Naive thymus-derived CD8-positive, alpha-beta T cell (primary cell): ENCODE data around the gene IMPACT. TPM values are rescaled to one million over a fixed set of nuclear protein-coding genes. Genes with fewer than 3 reads are reported as not detected.

ENCODE experiments used
- ATAC-seq, 2 donors: fragments of 150-1000 bp; cut with Tn5 transposase in 1 of 2; sonication (Bioruptor Pico), chemical (Tn5 transposase) in 1 of 2; 1 replicate in 1 of 2; 2 replicates in 1 of 2; pipeline ENCODE4 v1.10.0; 2021; ENCODE audit warnings: mild to moderate bottlenecking in 2 of 2, moderate library complexity in 2 of 2
- POLR2A ChIA-PET: fragments of 350-600 bp; sonication (Branson Sonifier 250); formaldehyde crosslinking; loops from one replicate; lab custom pipeline; 2021; ENCODE audit warnings: antibody characterized with exemption; lab: Charles Lee
- DNase-seq, 10 donors: peaks; one replicate each; pipeline versions ENCODE4 v3.0.0 to v3.0.0-alpha.2; 2020 to 2022
- H3K27ac Mint-ChIP-seq, 10 donors: one replicate each; pipeline ENCODE4 v1.8.0; 2020 to 2022; ENCODE audit warnings: mild to moderate bottlenecking in 10 of 10, mixed read lengths in 10 of 10, moderate library complexity in 4 of 10, inconsistent platforms in 1 of 10
- H3K27me3 Mint-ChIP-seq, 5 donors: one replicate each; pipeline ENCODE4 v1.8.0; 2021 to 2022; ENCODE audit warnings: mixed read lengths in 5 of 5
- H3K36me3 Mint-ChIP-seq, 3 donors: one replicate each; pipeline ENCODE4 v1.8.0; 2020 to 2022; ENCODE audit warnings: mixed read lengths in 3 of 3, mild to moderate bottlenecking in 2 of 3, inconsistent platforms in 1 of 3
- H3K4me1 Mint-ChIP-seq, 4 donors: one replicate each; pipeline ENCODE4 v1.8.0; 2021 to 2022; ENCODE audit warnings: mixed read lengths in 4 of 4
- H3K4me3 Mint-ChIP-seq, 10 donors: one replicate each; pipeline ENCODE4 v1.8.0; 2020 to 2022; ENCODE audit warnings: mild to moderate bottlenecking in 10 of 10, mixed read lengths in 10 of 10, moderate library complexity in 6 of 10, inconsistent platforms in 1 of 10
- H3K9me3 Mint-ChIP-seq, 9 donors: one replicate each; pipeline ENCODE4 v1.8.0; 2020 to 2022; ENCODE audit warnings: mixed read lengths in 9 of 9, mild to moderate bottlenecking in 3 of 9, inconsistent platforms in 1 of 9, moderate library complexity in 1 of 9
- polyA plus RNA-seq, 3 donors: library from polyadenylated mRNA; unstranded; fragments of 300-500 nt; fragmentation: Illumina TruSeq; gene quantifications; one replicate each; pipeline ENCODE4 v1.2.3, GENCODE V29; 2021
- total RNA-seq, 8 experiments: library from RNA in 2 of 8; stranded (reverse) in 2 of 8; gene quantifications; one replicate each; pipeline ENCODE4 v1.2.3 and lab custom pipeline; 2021 to 2026

Gene IMPACT
- total and polyA plus RNA-seq, 5 experiments from 2014 or later = 13.5 to 22.5 (median 17.5) TPM

DNA sequence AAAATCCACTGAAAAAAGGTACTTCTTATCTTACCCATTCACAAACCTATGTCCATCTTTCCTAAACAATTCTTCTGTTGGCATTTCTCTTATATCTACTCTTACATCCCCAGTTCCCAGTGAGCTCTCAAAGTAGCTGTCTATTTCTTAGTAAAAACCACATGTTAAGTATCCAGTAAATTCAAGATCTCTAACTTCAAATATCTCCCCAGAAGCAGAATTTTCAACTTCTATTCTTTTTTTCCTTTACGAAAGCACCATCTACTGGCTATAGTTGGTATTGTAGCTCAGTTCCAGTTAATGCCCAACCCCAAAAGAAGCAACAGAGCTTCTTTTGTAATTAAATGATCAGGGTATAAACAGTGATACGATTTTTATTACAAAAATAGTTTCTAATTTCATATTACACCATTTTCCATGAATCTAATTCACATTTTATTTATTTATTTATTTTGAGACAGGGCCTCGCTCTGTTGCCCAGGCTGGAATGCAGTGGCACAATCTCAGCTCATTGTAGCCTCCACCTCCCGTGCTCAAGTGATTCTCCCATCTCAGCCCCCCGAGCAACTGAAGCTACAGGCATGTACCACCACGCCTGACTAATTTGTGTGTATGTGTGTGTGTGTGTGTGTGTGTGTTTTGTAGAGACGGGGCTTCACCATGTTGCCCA lies 62.5 kb downstream of the IMPACT start:
- DNase-seq = peak in 4 of 10 donors; percentile 6 to 48 (median 40)
- H3K4me1 Mint-ChIP-seq = peaks cover 6 to 19% (median 12%) of the 10 kb centered on the region in 4 donors

GRCh38 chr18:24490539-24490938 lies 64.1 kb downstream of the IMPACT start:
- Mint-ChIP-seq H3K27me3 (peaks cover 1 to 18% (median 12%) of the 10 kb centered on the region in 5 donors), H3K36me3 (no peaks in the 10 kb centered on the region), H3K4me3 (no peak overlapping the region), H3K4me1 (peaks cover 6 to 19% (median 12%) of the 10 kb centered on the region in 4 donors), H3K9me3 (peaks cover 0 to 5% (median 0%) of the 10 kb centered on the region in 9 donors), H3K27ac (no peak overlapping the region)
- POLR2A ChIA-PET = no interaction called here
- ATAC-seq (no peak), DNase-seq (no peak)

More for the DNA sequence above, 62.5 kb downstream of the IMPACT start:
- Mint-ChIP-seq H3K27me3 (peaks cover 1 to 18% (median 9%) of the 10 kb centered on the region in 5 donors), H3K4me3 (no peak overlapping the region), H3K27ac (peak overlapping the region in 1 of 10 donors; percentile 24), H3K36me3 (no peaks in the 10 kb centered on the region), H3K9me3 (peaks cover 0 to 2% (median 0%) of the 10 kb centered on the region in 9 donors)
- peak in 1 of 2 donors; percentile 29 for ATAC-seq
- POLR2A ChIA-PET = interaction anchor here (0.6 to 0.7 kb wide), 2 partner anchors 108 to 125 kb away, joined by 3 read pairs; no protein-coding TSS in a partner anchor

DNA sequence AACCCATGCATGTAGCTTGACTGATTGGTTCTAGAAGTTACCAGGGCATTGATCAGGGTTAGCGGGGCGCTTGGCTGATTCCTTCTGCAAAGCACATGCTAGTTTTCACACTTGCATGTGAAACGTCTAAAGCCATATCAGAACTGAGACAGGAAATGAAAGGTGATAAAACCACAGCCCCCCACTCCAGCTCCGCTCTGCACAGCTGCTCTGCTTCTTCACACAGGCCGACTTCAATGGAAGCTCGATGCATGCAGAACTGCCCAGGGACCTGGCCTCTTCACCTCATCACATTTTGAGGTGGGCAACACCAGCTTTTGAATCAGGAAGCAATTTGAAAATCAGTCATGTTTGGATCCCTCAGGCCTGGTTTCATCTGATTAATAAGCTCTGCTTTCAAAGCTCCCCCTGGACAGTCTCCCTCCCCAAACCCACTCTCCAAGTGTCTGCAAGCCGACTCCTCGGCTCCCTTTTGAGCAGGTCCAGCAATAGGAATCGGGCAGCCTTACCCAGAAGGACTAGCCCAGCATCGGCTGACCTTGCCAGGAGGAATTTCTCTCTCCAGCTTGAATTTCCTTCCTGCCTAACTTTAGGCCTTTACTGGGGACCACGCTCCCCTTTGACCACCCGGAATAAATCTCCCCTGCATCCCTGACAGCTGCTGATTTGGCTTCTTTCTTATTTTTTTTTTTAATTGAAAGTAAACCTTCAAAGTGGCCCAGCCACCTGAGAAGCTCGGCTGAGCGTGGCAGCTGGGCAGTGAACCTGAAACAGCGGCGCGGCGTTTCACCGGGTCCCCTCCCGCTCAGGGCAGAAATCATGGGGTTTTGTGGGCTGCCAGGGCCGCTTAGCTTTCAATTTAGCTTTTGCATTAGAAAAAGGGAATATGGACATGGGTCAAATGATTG lies 65.7 kb downstream of the IMPACT start:
- POLR2A ChIA-PET = no interaction called here
- Mint-ChIP-seq H3K4me1 (peaks cover 6 to 19% (median 12%) of the 10 kb centered on the region in 4 donors), H3K27ac (no peak overlapping the region), H3K9me3 (peaks cover 0 to 5% (median 0%) of the 10 kb centered on the region in 9 donors), H3K27me3 (peaks cover 1 to 17% (median 13%) of the 10 kb centered on the region in 5 donors), H3K4me3 (peak overlapping the region in 2 of 10 donors; percentile 40 to 63), H3K36me3 (no peaks in the 10 kb centered on the region)
- ATAC-seq (no peak), DNase-seq (peak in 2 of 10 donors; percentile 2 to 19)

- POLR2A ChIA-PET = no interaction called here
- Mint-ChIP-seq H3K4me1 (peaks cover 2 to 13% (median 6%) of the 10 kb centered on the region in 4 donors), H3K36me3 (no peaks in the 10 kb centered on the region), H3K27me3 (peaks cover 1 to 23% (median 10%) of the 10 kb centered on the region in 5 donors), H3K9me3 (peaks cover 0 to 5% (median 0%) of the 10 kb centered on the region in 9 donors), H3K4me3 (no peak overlapping the region), H3K27ac (no peak overlapping the region)
- ATAC-seq = no peak
- DNase-seq = no peak
These were observed 68.1 kb downstream of the IMPACT start for GRCh38 chr18:24494586-24494985.

GRCh38 chr18:24497031-24497754 lies 70.7 kb downstream of the IMPACT start:
- Mint-ChIP-seq H3K27ac (no peak overlapping the region), H3K36me3 (no peaks in the 10 kb centered on the region), H3K9me3 (peaks cover 0 to 5% (median 0%) of the 10 kb centered on the region in 9 donors), H3K4me1 (peaks cover 0 to 6% (median under 1%) of the 10 kb centered on the region in 4 donors), H3K4me3 (no peak overlapping the region), H3K27me3 (peaks cover 4 to 23% (median 11%) of the 10 kb centered on the region in 5 donors)
- POLR2A ChIA-PET = no interaction called here
- ATAC-seq (no peak), DNase-seq (no peak)

- Mint-ChIP-seq H3K4me1 (no peaks in the 10 kb centered on the region), H3K9me3 (no peaks in the 10 kb centered on the region), H3K27ac (no peak overlapping the region), H3K4me3 (no peak overlapping the region), H3K27me3 (peaks cover 2 to 12% (median 8%) of the 10 kb centered on the region in 5 donors), H3K36me3 (no peaks in the 10 kb centered on the region)
- DNase-seq (no peak), ATAC-seq (no peak)
- POLR2A ChIA-PET = interaction anchor here (0.7 kb wide), 1 partner anchor 137 kb away, joined by 3 read pairs; no protein-coding TSS in a partner anchor
These were observed 73.3 kb downstream of the IMPACT start for GRCh38 chr18:24499814-24500213.

- no peaks in the 10 kb centered on the region for H3K36me3 Mint-ChIP-seq
- H3K27me3 Mint-ChIP-seq = peaks cover under 1 to 12% (median 8%) of the 10 kb centered on the region in 5 donors
- DNase-seq (no peak), ATAC-seq (no peak)
- H3K9me3 Mint-ChIP-seq = no peaks in the 10 kb centered on the region
- H3K4me1 Mint-ChIP-seq = no peaks in the 10 kb centered on the region
- no peak overlapping the region for H3K27ac Mint-ChIP-seq
- POLR2A ChIA-PET = no interaction called here
- H3K4me3 Mint-ChIP-seq = no peak overlapping the region
These were observed 73.7 kb downstream of the IMPACT start for GRCh38 chr18:24500217-24500616.

GRCh38 chr18:24500766-24501165 lies 74.3 kb downstream of the IMPACT start:
- Mint-ChIP-seq H3K9me3 (no peaks in the 10 kb centered on the region), H3K36me3 (no peaks in the 10 kb centered on the region), H3K27me3 (peaks cover 1 to 12% (median 8%) of the 10 kb centered on the region in 5 donors), H3K4me1 (no peaks in the 10 kb centered on the region), H3K4me3 (no peak overlapping the region), H3K27ac (no peak overlapping the region)
- ATAC-seq (no peak), DNase-seq (no peak)
- POLR2A ChIA-PET = no interaction called here

DNA sequence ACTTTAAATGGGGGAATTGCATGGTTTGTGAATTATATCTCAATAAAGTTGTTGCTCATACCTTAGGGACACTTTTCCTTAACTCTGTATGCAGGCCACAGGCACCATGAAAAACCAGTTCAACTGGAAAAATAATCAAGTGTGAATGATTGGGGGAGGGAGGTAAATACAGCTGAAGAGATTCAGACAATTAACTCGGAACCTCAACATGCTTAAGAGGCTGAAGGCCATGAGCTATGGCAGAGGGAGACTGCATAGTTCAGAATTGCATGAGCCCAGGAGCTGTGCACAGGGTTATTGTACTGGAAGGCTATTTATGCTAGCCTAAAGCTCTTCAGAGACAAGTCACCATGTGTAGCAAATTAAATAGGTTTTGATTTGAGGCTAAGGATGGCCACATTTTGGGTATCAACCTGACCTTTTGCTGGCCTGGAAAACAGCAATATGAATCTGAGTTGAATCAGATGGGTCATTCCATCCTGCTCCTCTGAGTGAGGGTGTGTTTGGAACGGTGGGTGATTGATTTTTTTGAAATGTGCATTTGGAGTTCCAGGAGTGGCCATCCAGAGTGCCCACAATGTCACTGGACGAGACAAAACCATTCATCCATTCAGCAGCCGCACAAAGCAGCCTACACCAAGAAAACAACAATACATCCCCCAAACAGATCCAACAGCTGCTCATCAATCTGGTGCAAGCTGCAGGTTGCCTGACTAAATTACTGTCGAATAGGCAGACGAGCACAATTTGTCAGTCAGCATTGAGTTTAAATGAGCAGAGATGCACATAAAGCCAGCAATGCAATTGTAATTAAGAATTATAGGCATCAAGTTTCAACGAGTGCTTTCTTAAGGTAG lies 76.4 kb downstream of the IMPACT start:
- POLR2A ChIA-PET = no interaction called here
- H3K27ac Mint-ChIP-seq = no peak overlapping the region

More for the DNA sequence above, 76.4 kb downstream of the IMPACT start:
- Mint-ChIP-seq H3K9me3 (no peaks in the 10 kb centered on the region), H3K4me3 (no peak overlapping the region), H3K4me1 (no peaks in the 10 kb centered on the region), H3K27me3 (peaks cover 2 to 12% (median 4%) of the 10 kb centered on the region in 5 donors), H3K36me3 (no peaks in the 10 kb centered on the region)
- ATAC-seq (no peak), DNase-seq (no peak)
